MCF 10A (cell line): Measurements from ENCODE around the gene CHADL. TPM values are rescaled to one million over a fixed set of nuclear protein-coding genes. Genes with fewer than 3 reads are reported as not detected.

Source experiments
- BruUV-seq: library from RNA; stranded (reverse); fragments of 400-500 nt; replicated peaks from 2 replicates; lab custom pipeline; 2021; lab: Mats Ljungman, UMichigan
- CTCF ChIA-PET: fragments of 300-600 bp; sonication (Branson Sonifier 250); formaldehyde crosslinking; extraction: SDS; loops from one replicate; lab custom pipeline; 2021; ENCODE audit warnings: antibody characterized with exemption, inconsistent platforms; lab: Yijun Ruan, JAX
- POLR2A ChIA-PET: fragments of 300-600, 350-650 bp; sonication (Branson Sonifier 250); formaldehyde crosslinking; extraction: SDS; loops from one replicate; lab custom pipeline; 2020; ENCODE audit warnings: antibody characterized with exemption, inconsistent platforms; lab: Yijun Ruan, JAX
- DNase-seq: peaks from one replicate; pipeline ENCODE4 v3.0.0-alpha.2; 2018; ENCODE audit not compliant: unreplicated experiment
- H3K27ac Mint-ChIP-seq: one replicate; pipeline ENCODE4 v1.8.0; 2022; ENCODE audit warnings: mild to moderate bottlenecking, low read depth, mixed read lengths; ENCODE audit not compliant: unreplicated experiment
- H3K27me3 Mint-ChIP-seq: one replicate; pipeline ENCODE4 v1.8.0; 2022; ENCODE audit warnings: mixed read lengths; ENCODE audit not compliant: insufficient read depth, unreplicated experiment
- H3K36me3 Mint-ChIP-seq: one replicate; pipeline ENCODE4 v1.8.0; 2022; ENCODE audit warnings: mild to moderate bottlenecking, moderate library complexity, mixed read lengths; ENCODE audit not compliant: insufficient read depth, unreplicated experiment
- H3K4me1 Mint-ChIP-seq: one replicate; pipeline ENCODE4 v1.8.0; 2022; ENCODE audit warnings: mixed read lengths; ENCODE audit not compliant: insufficient read depth, unreplicated experiment
- H3K4me3 Mint-ChIP-seq: one replicate; pipeline ENCODE4 v1.8.0; 2022; ENCODE audit warnings: mild to moderate bottlenecking, moderate library complexity, mixed read lengths; ENCODE audit not compliant: unreplicated experiment
- H3K9me3 Mint-ChIP-seq: one replicate; pipeline ENCODE4 v1.8.0; 2022; ENCODE audit warnings: mixed read lengths; ENCODE audit not compliant: unreplicated experiment
- CTCF ChIP-seq: fragments of 200-600 bp; IDR thresholded peaks from one replicate; pipeline ENCODE4 v1.8.0; 2022; ENCODE audit warnings: antibody characterized with exemption, mild to moderate bottlenecking; ENCODE audit not compliant: unreplicated experiment
- intact Hi-C: fragments of 100-400 bp; cut with micrococcal nuclease; formaldehyde crosslinking; loops from 2 replicates; pipeline ENCODE4 v1.14.1; 2022
- total RNA-seq: library from RNA; stranded (reverse); gene quantifications from 2 replicates; pipeline ENCODE4 v1.2.3, GENCODE V29; 2022

The CHADL gene
- total RNA-seq, 1 experiment from 2014 or later = 0.51 TPM

GRCh38 chr22:41250127-41250526 lies 9.4 kb upstream of the CHADL start:
- H3K9me3 Mint-ChIP-seq = no peaks in the 10 kb centered on the region
- H3K36me3 Mint-ChIP-seq = peaks cover 81% of the 10 kb centered on the region
- intact Hi-C loops = no loop called here
- H3K27ac Mint-ChIP-seq = no peak overlapping the region
- no peaks in the 10 kb centered on the region for H3K4me1 Mint-ChIP-seq
- CTCF ChIA-PET = no interaction called here
- DNase-seq = no peak
- H3K4me3 Mint-ChIP-seq = no peak overlapping the region
- TF ChIP-seq CTCF = no peak
- no TSS peak for BruUV-seq
- POLR2A ChIA-PET = no interaction called here
- H3K27me3 Mint-ChIP-seq = no peaks in the 10 kb centered on the region

GRCh38 chr22:41249442-41249841 lies 8.7 kb upstream of the CHADL start:
- POLR2A ChIA-PET = no interaction called here
- no peaks in the 10 kb centered on the region for H3K9me3 Mint-ChIP-seq
- H3K27ac Mint-ChIP-seq = no peak overlapping the region
- CTCF ChIA-PET = interaction anchor here (1.2 kb wide), 1 partner anchor 53 kb away, joined by 4 read pairs; no protein-coding TSS in a partner anchor
- H3K4me1 Mint-ChIP-seq = no peaks in the 10 kb centered on the region
- no peak for TF ChIP-seq CTCF
- no peaks in the 10 kb centered on the region for H3K27me3 Mint-ChIP-seq
- no TSS peak for BruUV-seq
- peaks cover 74% of the 10 kb centered on the region for H3K36me3 Mint-ChIP-seq
- intact Hi-C loops = no loop called here
- H3K4me3 Mint-ChIP-seq = no peak overlapping the region
- DNase-seq = no peak

- H3K4me1 Mint-ChIP-seq = no peaks in the 10 kb centered on the region
- no TSS peak for BruUV-seq
These were observed 8.0 kb upstream of the CHADL start for GRCh38 chr22:41248758-41249157.

GRCh38 chr22:41248314-41248713 lies 7.6 kb upstream of the CHADL start:
- CTCF ChIA-PET = interaction anchor here (0.9 to 1.2 kb wide), 2 partner anchors 10 to 51 kb away, joined by 4 read pairs; no protein-coding TSS in a partner anchor
- BruUV-seq = no TSS peak
- POLR2A ChIA-PET = interaction anchor here (0.9 kb wide), 1 partner anchor 8 kb away, joined by 3 read pairs; no protein-coding TSS in a partner anchor

More at GRCh38 chr22:41248758-41249157, 8.0 kb upstream of the CHADL start:
- no peak overlapping the region for H3K27ac Mint-ChIP-seq
- no peaks in the 10 kb centered on the region for H3K9me3 Mint-ChIP-seq
- ChIA-PET POLR2A (no interaction called here), CTCF (interaction anchor here (1.2 kb wide), 1 partner anchor 52 kb away, joined by 4 read pairs; no protein-coding TSS in a partner anchor)
- H3K36me3 Mint-ChIP-seq = peaks cover 67% of the 10 kb centered on the region
- intact Hi-C loops = no loop called here
- no peak overlapping the region for H3K4me3 Mint-ChIP-seq
- no peaks in the 10 kb centered on the region for H3K27me3 Mint-ChIP-seq
- DNase-seq = no peak
- TF ChIP-seq CTCF = no peak

More at GRCh38 chr22:41248314-41248713, 7.6 kb upstream of the CHADL start:
- DNase-seq = no peak
- Mint-ChIP-seq H3K9me3 (no peaks in the 10 kb centered on the region), H3K4me3 (no peak overlapping the region), H3K4me1 (no peaks in the 10 kb centered on the region), H3K27ac (no peak overlapping the region), H3K36me3 (peaks cover 63% of the 10 kb centered on the region), H3K27me3 (no peaks in the 10 kb centered on the region)
- no peak for TF ChIP-seq CTCF
- intact Hi-C loops = no loop called here
